T-helper 17 cell (primary cell): Measurements from ENCODE around the gene PPM1G. TPM values are rescaled to one million over a fixed set of nuclear protein-coding genes. Genes with fewer than 3 reads are reported as not detected.
"Not testable (repeated sequence)": the region's sequence is repeated elsewhere in the genome, so short reads cannot be mapped to it uniquely, and the experiment has no call there.

ENCODE experiments used
- ATAC-seq: fragments of 150-1000 bp; cut with Tn5 transposase; 2 replicates; pipeline ENCODE4 v1.10.0; 2021; ENCODE audit warnings: mild to moderate bottlenecking, moderate library complexity
- DNase-seq, 3 donors: peaks; one replicate each; pipeline versions ENCODE4 v3.0.0 to v3.0.0-alpha.2; 2020 to 2021
- H3K9me3 ChIP-seq: one replicate; pipeline ENCODE4 v1.7.0; 2013; ENCODE audit warnings: low read length, mild to moderate bottlenecking; ENCODE audit not compliant: control insufficient read depth, poor library complexity, severe bottlenecking
- H3K27ac Mint-ChIP-seq: one replicate; pipeline ENCODE4 v1.8.0; 2022; ENCODE audit warnings: mild to moderate bottlenecking, moderate library complexity, mixed read lengths
- H3K27me3 Mint-ChIP-seq: one replicate; pipeline ENCODE4 v1.8.0; 2022; ENCODE audit warnings: mixed read lengths
- H3K36me3 Mint-ChIP-seq: one replicate; pipeline ENCODE4 v1.8.0; 2022; ENCODE audit warnings: low read depth, mixed read lengths
- H3K4me1 Mint-ChIP-seq: one replicate; pipeline ENCODE4 v1.8.0; 2022; ENCODE audit warnings: mild to moderate bottlenecking, mixed read lengths
- H3K4me3 Mint-ChIP-seq: one replicate; pipeline ENCODE4 v1.8.0; 2022; ENCODE audit warnings: mild to moderate bottlenecking, moderate library complexity, mixed read lengths
- total RNA-seq, 4 donors: library from RNA in 2 of 4; stranded (reverse) in 2 of 4; gene quantifications; one replicate each; pipeline ENCODE4 v1.2.3 and lab custom pipeline; 2022 to 2026

The PPM1G gene
- total RNA-seq, 2 donors from 2014 or later: 43.6 to 50.2 TPM

GRCh38 chr2:27354597-27354927 lies 54.8 kb downstream of the PPM1G start:
- H3K36me3 Mint-ChIP-seq: peaks cover 4% of the 10 kb centered on the region
- DNase-seq: no peak
- H3K4me3 Mint-ChIP-seq: no peak overlapping the region
- no peaks in the 10 kb centered on the region for H3K9me3 ChIP-seq
- peaks cover 37% of the 10 kb centered on the region for H3K4me1 Mint-ChIP-seq
- H3K27ac Mint-ChIP-seq: peak overlapping the region; percentile 100
- H3K27me3 Mint-ChIP-seq: no peaks in the 10 kb centered on the region
- no peak for ATAC-seq

- no peak for DNase-seq
- peak overlapping the region; percentile 100 for H3K27ac Mint-ChIP-seq
- peaks cover 4% of the 10 kb centered on the region for H3K36me3 Mint-ChIP-seq
- no peak for ATAC-seq
- H3K27me3 Mint-ChIP-seq: no peaks in the 10 kb centered on the region
- no peaks in the 10 kb centered on the region for H3K9me3 ChIP-seq
- H3K4me1 Mint-ChIP-seq: peaks cover 39% of the 10 kb centered on the region
- H3K4me3 Mint-ChIP-seq: no peak overlapping the region
Measured at GRCh38 chr2:27353762-27354596, 55.4 kb downstream of the PPM1G start.

DNA sequence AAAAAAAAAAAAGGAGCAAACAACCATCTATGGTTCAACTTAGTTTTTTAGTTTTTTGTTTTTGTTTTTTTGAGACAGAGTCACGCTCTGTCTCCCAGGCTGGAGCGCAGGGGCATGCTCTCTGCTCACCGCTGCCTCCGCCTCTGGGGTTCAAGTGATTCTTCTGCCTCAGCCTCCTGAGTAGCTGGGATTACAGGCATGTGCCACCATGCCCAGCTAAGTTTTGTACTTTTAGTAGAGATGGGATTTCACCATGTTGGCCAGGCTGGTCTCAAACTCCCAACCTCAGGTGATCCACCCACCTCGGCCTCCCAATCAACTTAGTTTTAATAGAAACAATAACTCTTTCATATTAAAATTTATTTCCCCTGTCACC lies 56.0 kb downstream of the PPM1G start:
- peak overlapping the region; percentile 100 for H3K27ac Mint-ChIP-seq
- H3K27me3 Mint-ChIP-seq, ATAC-seq, H3K36me3 Mint-ChIP-seq, DNase-seq, H3K9me3 ChIP-seq, H3K4me3 Mint-ChIP-seq: not testable (repeated sequence)
- peaks cover 39% of the 10 kb centered on the region for H3K4me1 Mint-ChIP-seq

GRCh38 chr2:27351802-27352598 lies 57.4 kb downstream of the PPM1G start:
- Mint-ChIP-seq H3K36me3 (peaks cover 4% of the 10 kb centered on the region), H3K27me3 (no peaks in the 10 kb centered on the region), H3K4me3 (peak overlapping the region; percentile 15), H3K4me1 (peaks cover 41% of the 10 kb centered on the region), H3K27ac (peak overlapping the region; percentile 93)
- H3K9me3 ChIP-seq: no peaks in the 10 kb centered on the region
- ATAC-seq (no peak), DNase-seq (no peak)

- Mint-ChIP-seq H3K27ac (no peak overlapping the region), H3K36me3 (peaks cover 4% of the 10 kb centered on the region), H3K4me3 (no peak overlapping the region), H3K4me1 (peaks cover 30% of the 10 kb centered on the region), H3K27me3 (no peaks in the 10 kb centered on the region)
- no peak for DNase-seq
- H3K9me3 ChIP-seq: no peaks in the 10 kb centered on the region
- no peak for ATAC-seq
Measured at GRCh38 chr2:27350106-27350693, 59.2 kb downstream of the PPM1G start.

GRCh38 chr2:27347641-27348040 lies 61.8 kb downstream of the PPM1G start:
- H3K9me3 ChIP-seq: no peaks in the 10 kb centered on the region
- DNase-seq (no peak), ATAC-seq (no peak)
- H3K36me3 Mint-ChIP-seq: peaks cover 4% of the 10 kb centered on the region
- H3K27ac Mint-ChIP-seq: peak overlapping the region; percentile 51
- H3K27me3 Mint-ChIP-seq: no peaks in the 10 kb centered on the region
- H3K4me3 Mint-ChIP-seq: no peak overlapping the region
- peaks cover 31% of the 10 kb centered on the region for H3K4me1 Mint-ChIP-seq

DNA sequence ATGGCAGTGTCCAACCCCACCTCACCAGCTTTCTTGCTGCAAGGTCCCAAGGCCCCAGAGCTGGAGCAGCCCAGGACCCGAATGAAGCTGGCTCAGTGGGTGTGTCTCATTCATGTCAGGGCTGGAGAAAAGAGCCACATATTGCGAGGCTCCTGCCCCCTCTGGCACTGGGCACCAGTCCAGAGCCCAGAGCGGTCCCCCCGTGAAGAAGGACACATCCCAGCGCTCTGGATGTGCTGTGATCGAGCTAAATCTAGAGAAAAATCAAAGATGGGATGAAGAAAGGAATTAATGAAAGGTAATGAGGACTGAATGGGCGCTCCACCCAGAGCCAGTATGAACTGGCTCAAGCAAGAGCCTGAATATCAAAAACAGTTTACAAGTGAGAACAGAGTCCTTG lies 73.2 kb downstream of the PPM1G start:
- H3K9me3 ChIP-seq: no peaks in the 10 kb centered on the region
- no peak for ATAC-seq
- DNase-seq: no peak
- H3K27me3 Mint-ChIP-seq: no peaks in the 10 kb centered on the region
- H3K27ac Mint-ChIP-seq: no peak overlapping the region
- H3K4me3 Mint-ChIP-seq: no peak overlapping the region
- H3K36me3 Mint-ChIP-seq: peaks cover 14% of the 10 kb centered on the region
- H3K4me1 Mint-ChIP-seq: peaks cover 4% of the 10 kb centered on the region

DNA sequence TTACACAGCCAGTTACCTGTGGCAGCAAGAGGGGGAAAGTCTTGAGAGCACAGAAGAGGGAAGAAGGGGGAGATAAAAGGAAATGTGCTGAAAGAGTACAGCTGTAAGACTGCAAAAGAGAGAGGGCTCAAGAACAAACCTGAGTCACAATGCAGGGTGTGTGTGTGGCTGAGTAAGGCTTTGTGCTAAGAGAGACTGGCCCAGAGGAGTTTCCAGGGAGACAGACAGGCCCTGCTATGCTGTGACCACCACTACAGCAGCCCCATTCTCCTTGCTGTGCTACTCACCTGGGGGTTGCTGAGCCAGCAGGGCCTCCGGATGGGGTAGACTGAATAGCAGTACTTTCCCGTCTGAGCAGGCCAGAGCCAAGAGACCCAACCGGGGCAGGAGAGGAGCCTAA lies 74.1 kb downstream of the PPM1G start:
- DNase-seq: no peak
- H3K9me3 ChIP-seq: no peaks in the 10 kb centered on the region
- no peak for ATAC-seq
- Mint-ChIP-seq H3K27me3 (no peaks in the 10 kb centered on the region), H3K4me1 (peaks cover 2% of the 10 kb centered on the region), H3K4me3 (no peak overlapping the region), H3K36me3 (peaks cover 14% of the 10 kb centered on the region), H3K27ac (no peak overlapping the region)

Other genes starting within 250 kb of the PPM1G start
- 10 to 100 TPM; 59.7 to 76.8 TPM for gene ATRAID, start 197.6 kb downstream of the PPM1G start, total RNA-seq
- gene SLC5A6, start 197.3 kb downstream of the PPM1G start, total RNA-seq: 100 to 1,000 TPM; 147 to 190 TPM
- 10 to 100 TPM; 27.2 to 30.0 TPM for gene CAD, start 192.2 kb downstream of the PPM1G start, total RNA-seq
- under 1 TPM in 1 of 2 donors, not detected in 1; 0.13 TPM for gene SLC30A3, start 146.5 kb downstream of the PPM1G start, total RNA-seq
- not detected for gene DNAJC5G, start 134.2 kb downstream of the PPM1G start, total RNA-seq
- gene TRIM54, start 127.2 kb downstream of the PPM1G start, total RNA-seq: not detected
- 1 to 10 TPM; 1.5 to 1.6 TPM for gene UCN, start 101.1 kb downstream of the PPM1G start, total RNA-seq
- 10 to 100 TPM; 46.5 to 48.6 TPM for gene MPV17, start 86.5 kb downstream of the PPM1G start, total RNA-seq
- gene GTF3C2, start 52.8 kb downstream of the PPM1G start, total RNA-seq: 10 to 100 TPM; 52.2 to 70.2 TPM
- gene EIF2B4, start 39.3 kb downstream of the PPM1G start, total RNA-seq: 10 to 100 TPM; 29.8 to 33.2 TPM
- 10 to 100 TPM; 75.7 to 80.3 TPM for gene SNX17, start 39.0 kb downstream of the PPM1G start, total RNA-seq
- 10 to 100 TPM; 22.4 to 24.6 TPM for gene ZNF513, start 28.9 kb downstream of the PPM1G start, total RNA-seq
- gene NRBP1, start 19.0 kb upstream of the PPM1G start, total RNA-seq: 100 to 1,000 TPM; 138 to 150 TPM
- gene KRTCAP3, start 32.8 kb upstream of the PPM1G start, total RNA-seq: 10 to 100 TPM in 1 of 2 donors, 1 to 10 TPM in 1; 9.1 to 13.6 TPM
- gene IFT172, start 80.2 kb upstream of the PPM1G start, total RNA-seq: 10 to 100 TPM in 1 of 2 donors, 1 to 10 TPM in 1; 7.2 to 14.1 TPM
- not detected for gene FNDC4, start 85.6 kb upstream of the PPM1G start, total RNA-seq
- gene GCKR, start 87.2 kb upstream of the PPM1G start, total RNA-seq: not detected
- 10 to 100 TPM; 26.4 to 28.7 TPM for gene ZNF512, start 173.5 kb upstream of the PPM1G start, total RNA-seq
- 1 to 10 TPM; 1.3 TPM for gene CCDC121, start 219.4 kb upstream of the PPM1G start, total RNA-seq
- 10 to 100 TPM; 27.6 to 27.7 TPM for gene GPN1, start 219.5 kb upstream of the PPM1G start, total RNA-seq